Lower lobe of right lung (tissue), 2 donors: ENCODE measurements around the gene CACNG8. TPM values are rescaled to one million over a fixed set of nuclear protein-coding genes. Genes with fewer than 3 reads are reported as not detected.
A peak's percentile ranks its signal among the peaks of the same experiment; 100 is the strongest.

Source experiments
- ATAC-seq, 2 donors: fragments of 200-7000 bp; cut with Tn5 transposase; one replicate each; pipeline ENCODE4 v1.9.1; 2020 to 2022; ENCODE audit warnings: mild to moderate bottlenecking in 2 of 2, moderate library complexity in 2 of 2
- DNase-seq: peaks from one replicate; pipeline ENCODE4 v3.0.0-alpha.2; 2020
- H3K27ac ChIP-seq: fragments of 200-600 bp; one replicate; pipeline ENCODE4 v1.8.0; 2022
- H3K27me3 ChIP-seq: fragments of 200-600 bp; one replicate; pipeline ENCODE4 v1.8.0; 2022; ENCODE audit warnings: low read depth
- H3K36me3 ChIP-seq: fragments of 200-600 bp; one replicate; pipeline ENCODE4 v1.8.0; 2022; ENCODE audit warnings: mild to moderate bottlenecking
- H3K4me1 ChIP-seq: fragments of 200-600 bp; one replicate; pipeline ENCODE4 v1.8.0; 2022
- H3K4me3 ChIP-seq: fragments of 200-600 bp; one replicate; pipeline ENCODE4 v1.8.0; 2022; ENCODE audit warnings: mild to moderate bottlenecking
- H3K9me3 ChIP-seq: fragments of 200-600 bp; one replicate; pipeline ENCODE4 v1.8.0; 2022
- CTCF ChIP-seq: fragments of 200-600 bp; IDR thresholded peaks from one replicate; pipeline ENCODE4 v1.8.0; 2022; ENCODE audit warnings: antibody characterized with exemption, mild to moderate bottlenecking
- intact Hi-C: fragments of 100-400 bp; cut with DNase I; formaldehyde crosslinking; loops from one replicate; pipeline ENCODE4 v1.11.0; 2022
- total RNA-seq: library from RNA; stranded (reverse); fragmentation: NEBNext Ultra II Directional; extraction: Animal tissue kit (Norgen Biotek cat#: 25700); gene quantifications from one replicate; pipeline ENCODE4 v1.2.1, GENCODE V29; 2021
- donor health status: DM: no; HTN: yes; CAD: no; lungs with severe emphysema.

CACNG8 gene
- total RNA-seq, 1 donor from 2014 or later = 0.21 TPM

GRCh38 chr19:54024660-54025059 lies 61.9 kb downstream of the CACNG8 start:
- H3K27ac ChIP-seq = no peak overlapping the region
- H3K9me3 ChIP-seq = no peaks in the 10 kb centered on the region
- peaks cover 7% of the 10 kb centered on the region for H3K4me1 ChIP-seq
- no peak for TF ChIP-seq CTCF
- no peak for DNase-seq
- ATAC-seq = no peak
- H3K27me3 ChIP-seq = peaks cover 17% of the 10 kb centered on the region
- intact Hi-C loops = no loop called here
- H3K36me3 ChIP-seq = no peaks in the 10 kb centered on the region
- H3K4me3 ChIP-seq = no peak overlapping the region

GRCh38 chr19:54026656-54027055 lies 63.9 kb downstream of the CACNG8 start:
- Histone ChIP-seq H3K4me3 (no peak overlapping the region), H3K27me3 (peaks cover 22% of the 10 kb centered on the region), H3K36me3 (no peaks in the 10 kb centered on the region), H3K9me3 (no peaks in the 10 kb centered on the region), H3K27ac (no peak overlapping the region), H3K4me1 (peaks cover 7% of the 10 kb centered on the region)
- DNase-seq (no peak), ATAC-seq (no peak)
- no peak for TF ChIP-seq CTCF
- intact Hi-C loops = no loop called here

DNA sequence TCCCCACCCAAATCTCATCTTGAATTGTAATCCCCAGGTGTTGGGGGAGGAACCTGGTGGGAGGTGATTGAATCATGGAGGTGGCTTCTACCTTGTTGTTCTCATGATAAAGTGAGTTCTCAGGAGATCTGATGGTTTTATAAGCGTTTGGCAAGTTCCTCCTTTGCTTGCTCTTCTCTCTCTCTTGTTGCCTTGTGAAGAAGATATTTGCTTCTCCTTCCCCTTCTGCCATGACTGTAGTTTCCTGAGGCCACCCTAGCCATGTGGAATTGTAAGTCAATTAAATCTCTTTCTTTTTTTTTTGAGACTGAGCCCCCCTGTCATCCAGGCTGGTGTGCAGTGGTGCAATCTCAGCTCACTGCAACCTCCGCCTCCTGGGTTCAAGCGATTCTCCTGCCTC lies 66.6 kb downstream of the CACNG8 start:
- no peaks in the 10 kb centered on the region for H3K9me3 ChIP-seq
- H3K27me3 ChIP-seq = peaks cover 11% of the 10 kb centered on the region
- intact Hi-C loops = no loop called here
- H3K4me1 ChIP-seq = no peaks in the 10 kb centered on the region
- DNase-seq = no peak
- TF ChIP-seq CTCF = no peak
- no peak overlapping the region for H3K27ac ChIP-seq
- no peak overlapping the region for H3K4me3 ChIP-seq
- no peak for ATAC-seq
- H3K36me3 ChIP-seq = no peaks in the 10 kb centered on the region

GRCh38 chr19:54029930-54030490 lies 67.3 kb downstream of the CACNG8 start:
- Histone ChIP-seq H3K9me3 (no peaks in the 10 kb centered on the region), H3K4me1 (no peaks in the 10 kb centered on the region), H3K27me3 (peaks cover 11% of the 10 kb centered on the region), H3K27ac (no peak overlapping the region), H3K4me3 (no peak overlapping the region), H3K36me3 (no peaks in the 10 kb centered on the region)
- ATAC-seq = peak; percentile 57 to 67
- peak; percentile 60 for TF ChIP-seq CTCF
- peak; percentile 61 for DNase-seq
- intact Hi-C loops = no loop called here

- intact Hi-C loops = no loop called here
- no peak for DNase-seq
- Histone ChIP-seq H3K4me1 (no peaks in the 10 kb centered on the region), H3K27ac (no peak overlapping the region), H3K4me3 (peak overlapping the region; percentile 19), H3K9me3 (no peaks in the 10 kb centered on the region), H3K36me3 (no peaks in the 10 kb centered on the region), H3K27me3 (peaks cover 11% of the 10 kb centered on the region)
- ATAC-seq = no peak
- peak; percentile 26 for TF ChIP-seq CTCF
Measured at GRCh38 chr19:54030895-54031586, 68.3 kb downstream of the CACNG8 start.
